GM23338 (cell line): ENCODE data around the gene SVBP. TPM values are rescaled to one million over a fixed set of nuclear protein-coding genes. Genes with fewer than 3 reads are reported as not detected.

Source experiments
- ATAC-seq: fragments of 200-7000 bp; cut with Tn5 transposase; 3 replicates; pipeline ENCODE4 v1.9.1; 2020
- DNase-seq: peaks from one replicate; pipeline ENCODE4 v3.0.0-alpha.2; 2015; ENCODE audit warnings: low spot score
- H2AFZ ChIP-seq: fragments of 200-600 bp; sonication (generic); 2 replicates; pipeline ENCODE4 v1.8.0; 2016; ENCODE audit warnings: antibody characterized with exemption, mild to moderate bottlenecking, moderate library complexity
- H3F3A ChIP-seq: fragments of 200-600 bp; sonication (generic); replicated peaks from 2 replicates; pipeline ENCODE4 v1.8.0; 2017; ENCODE audit warnings: antibody characterized with exemption, mixed run types, low read depth
- H3K27ac ChIP-seq: fragments of 200-600 bp; sonication (generic); 2 replicates; pipeline ENCODE4 v1.6.1; 2016; ENCODE audit warnings: low read depth
- H3K27me3 ChIP-seq: fragments of 200-600 bp; sonication (generic); 2 replicates; pipeline ENCODE4 v1.8.0; 2016; ENCODE audit warnings: mild to moderate bottlenecking, mixed run types, moderate library complexity; ENCODE audit not compliant: insufficient read depth
- H3K36me3 ChIP-seq: fragments of 200-600 bp; sonication (generic); 2 replicates; pipeline ENCODE4 v1.8.0; 2016; ENCODE audit warnings: mild to moderate bottlenecking; ENCODE audit not compliant: insufficient read depth
- H3K4me1 ChIP-seq: fragments of 200-600 bp; sonication (generic); 2 replicates; pipeline ENCODE4 v1.8.0; 2016; ENCODE audit warnings: mild to moderate bottlenecking, moderate library complexity; ENCODE audit not compliant: insufficient read depth
- H3K4me2 ChIP-seq: fragments of 200-600 bp; sonication (generic); 2 replicates; pipeline ENCODE4 v1.7.1; 2017; ENCODE audit warnings: mixed run types
- H3K4me3 ChIP-seq: fragments of 200-600 bp; sonication (generic); 2 replicates; pipeline ENCODE4 v1.6.1; 2016; ENCODE audit warnings: mixed run types
- H3K79me2 ChIP-seq: fragments of 200-600 bp; sonication (generic); replicated peaks from 2 replicates; pipeline ENCODE4 v1.8.0; 2017; ENCODE audit warnings: mild to moderate bottlenecking; ENCODE audit not compliant: insufficient read depth
- H3K9me2 ChIP-seq: fragments of 200-600 bp; sonication (generic); 2 replicates; pipeline ENCODE4 v1.8.0; 2017; ENCODE audit not compliant: insufficient read depth
- H4K20me1 ChIP-seq: fragments of 200-600 bp; sonication (generic); replicated peaks from 2 replicates; pipeline ENCODE4 v1.8.0; 2017; ENCODE audit warnings: mild to moderate bottlenecking; ENCODE audit not compliant: insufficient read depth
- H3K27ac Mint-ChIP-seq: 2 replicates; pipeline ENCODE4 v1.8.0; 2020; ENCODE audit warnings: inconsistent platforms, mild to moderate bottlenecking, moderate library complexity, mixed read lengths
- H3K27me3 Mint-ChIP-seq: 3 replicates; pipeline ENCODE4 v1.8.0; 2022; ENCODE audit warnings: low read depth, mild to moderate bottlenecking, moderate library complexity, mixed read lengths, inconsistent platforms; ENCODE audit not compliant: insufficient read depth, poor library complexity
- H3K36me3 Mint-ChIP-seq: 3 replicates; pipeline ENCODE4 v1.8.0; 2021; ENCODE audit warnings: low read depth, mild to moderate bottlenecking, inconsistent platforms, moderate library complexity, mixed read lengths
- H3K4me1 Mint-ChIP-seq: 3 replicates; pipeline ENCODE4 v1.8.0; 2020; ENCODE audit warnings: mild to moderate bottlenecking, inconsistent platforms, mixed read lengths
- H3K4me3 Mint-ChIP-seq: 3 replicates; pipeline ENCODE4 v1.8.0; 2021; ENCODE audit warnings: moderate library complexity, mild to moderate bottlenecking, inconsistent platforms, mixed read lengths
- H3K9me3 Mint-ChIP-seq: 3 replicates; pipeline ENCODE4 v1.8.0; 2020; ENCODE audit warnings: moderate library complexity, mild to moderate bottlenecking, inconsistent platforms, mixed read lengths
- CREB1 ChIP-seq: fragments of 250-450 bp; sonication (Bioruptor Pico); IDR thresholded peaks from 2 replicates; pipeline ENCODE4 v1.5.0; 2020; ENCODE audit warnings: low read depth, mild to moderate bottlenecking, moderate library complexity
- CTCF ChIP-seq, 2 experiments: fragments of 200-600 bp in 1 of 2; sonication (generic) in 1 of 2; conservative IDR thresholded peaks; 2 replicates each; pipeline versions ENCODE4 v1.5.1 to v1.6.1; 2016 to 2017; ENCODE audit warnings: antibody characterized with exemption in 2 of 2, low read depth in 2 of 2, mild to moderate bottlenecking in 2 of 2, moderate library complexity in 1 of 2
- ETS1 ChIP-seq: IDR thresholded peaks from 2 replicates; pipeline ENCODE4 v1.6.1; 2016; ENCODE audit warnings: antibody characterized with exemption
- EZH2 ChIP-seq: fragments of 200-600 bp; sonication (generic); IDR thresholded peaks from one replicate; pipeline ENCODE4 v1.8.0; 2017; ENCODE audit warnings: antibody characterized with exemption, mild to moderate bottlenecking, low read depth; ENCODE audit not compliant: unreplicated experiment
- EZH2phosphoT487 ChIP-seq: fragments of 200-600 bp; sonication (generic); IDR thresholded peaks from one replicate; pipeline ENCODE4 v1.8.1; 2018; ENCODE audit warnings: antibody characterized with exemption; ENCODE audit not compliant: unreplicated experiment
- JUNB ChIP-seq: IDR thresholded peaks from one replicate; pipeline ENCODE4 v1.6.1; 2016; ENCODE audit warnings: antibody characterized with exemption; ENCODE audit not compliant: unreplicated experiment
- POLR2AphosphoS5 ChIP-seq: IDR thresholded peaks from 2 replicates; pipeline ENCODE4 v1.6.1; 2016; ENCODE audit warnings: antibody characterized with exemption, low read depth
- STAT1 ChIP-seq: IDR thresholded peaks from one replicate; pipeline ENCODE4 v1.6.1; 2016; ENCODE audit warnings: antibody characterized with exemption; ENCODE audit not compliant: unreplicated experiment
- ZNF114 ChIP-seq: fragments of 250-450 bp; sonication (Bioruptor Pico); IDR thresholded peaks from 2 replicates; pipeline ENCODE4 v1.5.0; 2020; ENCODE audit warnings: mild to moderate bottlenecking, moderate library complexity
- ZNF331 ChIP-seq: fragments of 250-450 bp; sonication (Bioruptor Pico); IDR thresholded peaks from 2 replicates; pipeline ENCODE4 v1.5.0; 2020; ENCODE audit warnings: low read depth, mild to moderate bottlenecking, moderate library complexity
- polyA plus RNA-seq: library from polyadenylated mRNA; unstranded; fragments of >200 nt; fragmentation: Nextera tagmentation; extraction: Ambion mirVana; gene quantifications from 2 replicates; pipeline ENCODE4 v1.2.1, GENCODE V29; 2016
- total RNA-seq: library from RNA; depleted of rRNA; stranded (reverse); fragments of >200 nt; shearing (Covaris generic); gene quantifications from 2 replicates; pipeline ENCODE4 v1.2.3, GENCODE V29; 2014

The SVBP gene
- total and polyA plus RNA-seq, 2 experiments from 2014 or later = 22.1 to 82.1 TPM

DNA sequence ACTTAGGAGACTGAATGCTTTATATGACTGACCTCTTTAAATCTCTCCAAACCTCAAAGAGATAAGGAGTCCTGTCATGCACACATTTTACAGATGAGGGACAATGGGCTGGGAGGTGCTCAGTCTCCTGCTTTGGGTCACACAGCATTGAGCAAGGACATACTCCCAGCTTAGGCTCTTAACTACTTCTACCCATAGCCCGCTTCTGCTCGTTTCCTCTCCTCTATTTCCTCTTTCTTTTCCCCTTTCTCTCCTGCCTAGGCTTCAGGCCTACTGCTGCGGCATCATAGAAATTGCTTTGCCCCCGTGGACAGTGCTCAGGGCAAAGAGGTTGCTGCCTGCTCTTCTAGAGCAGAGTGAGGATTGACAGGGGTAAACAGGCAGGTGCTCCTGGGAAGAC, 16.8 kb upstream of the SVBP start:
- Mint-ChIP-seq H3K27me3 (peaks cover 14% of the 10 kb centered on the region), H3K9me3 (no peaks in the 10 kb centered on the region), H3K27ac (no peak overlapping the region), H3K4me1 (no peaks in the 10 kb centered on the region), H3K36me3 (no peaks in the 10 kb centered on the region; the same call in 2 of the 3 replicates), H3K4me3 (no peak overlapping the region)
- ATAC-seq (no peak), DNase-seq (no peak)
- H3K36me3 ChIP-seq = no peaks in the 10 kb centered on the region
- no peaks in the 10 kb centered on the region; the same call in 1 of the 2 replicates for H4K20me1 ChIP-seq
- no peaks in the 10 kb centered on the region for H3K4me1 ChIP-seq
- no peaks in the 10 kb centered on the region for H3K79me2 ChIP-seq
- H3K9me2 ChIP-seq = no peaks in the 10 kb centered on the region
- H3K27me3 ChIP-seq = no peaks in the 10 kb centered on the region
- no peak for TF ChIP-seq CREB1 (CRISPR knock-in tag)
- TF ChIP-seq STAT1 = no peak
- TF ChIP-seq JUNB = no peak
- no peak for TF ChIP-seq EZH2phosphoT487
- no peak for TF ChIP-seq ZNF331 (CRISPR knock-in tag)
- no peak for TF ChIP-seq ETS1
- TF ChIP-seq POLR2AphosphoS5 = no peak
- TF ChIP-seq EZH2 = no peak
- TF ChIP-seq CTCF (conservative IDR thresholded peaks at IDR 0.05; ENCODE audit: low read depth in 2 of 2) = no peak
- no peak for TF ChIP-seq ZNF114
- H3K27ac ChIP-seq = no peak overlapping the region
- no peaks in the 10 kb centered on the region for H3F3A ChIP-seq
- no peak overlapping the region for H2AFZ ChIP-seq
- H3K4me3 ChIP-seq = no peak overlapping the region
- no peak overlapping the region for H3K4me2 ChIP-seq

- no peak overlapping the region for H2AFZ ChIP-seq
- H3F3A ChIP-seq = no peaks in the 10 kb centered on the region
- H3K36me3 ChIP-seq = no peaks in the 10 kb centered on the region
- H3K4me1 ChIP-seq = no peaks in the 10 kb centered on the region
- H3K27me3 ChIP-seq = no peaks in the 10 kb centered on the region
- H3K27ac ChIP-seq = no peak overlapping the region
- no peak overlapping the region for H3K27ac Mint-ChIP-seq
- H3K4me2 ChIP-seq = no peak overlapping the region
- no peaks in the 10 kb centered on the region for H3K9me2 ChIP-seq
- TF ChIP-seq CREB1 (CRISPR knock-in tag) (no peak), ZNF114 (no peak)
- no peaks in the 10 kb centered on the region for H3K79me2 ChIP-seq
- no peaks in the 10 kb centered on the region for H3K4me1 Mint-ChIP-seq
- no peaks in the 10 kb centered on the region; the same call in 1 of the 2 replicates for H4K20me1 ChIP-seq
- no peaks in the 10 kb centered on the region for H3K9me3 Mint-ChIP-seq
- H3K36me3 Mint-ChIP-seq = no peaks in the 10 kb centered on the region; the same call in 2 of the 3 replicates
- no peak overlapping the region for H3K4me3 Mint-ChIP-seq
- ATAC-seq (no peak), DNase-seq (no peak)
- H3K27me3 Mint-ChIP-seq = peaks cover 14% of the 10 kb centered on the region
- no peak overlapping the region for H3K4me3 ChIP-seq
Measured at GRCh38 chr1:42832641-42833240, 15.5 kb upstream of the SVBP start.
